Lung (tissue), 12 donors: Measurements from ENCODE around the gene PLB1. TPM values are rescaled to one million over a fixed set of nuclear protein-coding genes. Genes with fewer than 3 reads are reported as not detected.
A peak's percentile ranks its signal among the peaks of the same experiment; 100 is the strongest.

ENCODE experiments used
- ATAC-seq: fragments of 200-7000 bp; cut with Tn5 transposase; one replicate; pipeline ENCODE4 v1.9.1; 2020; ENCODE audit warnings: moderate number of reproducible peaks; ENCODE audit not compliant: insufficient read depth, low FRiP score
- DNase-seq, 3 donors: peaks; one replicate each; pipeline ENCODE4 v3.0.0-alpha.2; 2013 to 2017
- H3K27ac ChIP-seq, 2 donors: one replicate each; pipeline ENCODE4 v1.5.1; 2013; ENCODE audit warnings: mild to moderate bottlenecking in 2 of 2, moderate library complexity in 2 of 2, control low read depth in 1 of 2, inconsistent platforms in 1 of 2, low read depth in 1 of 2, low read length in 1 of 2
- H3K27me3 ChIP-seq, 3 donors: one replicate each; pipeline ENCODE4 v1.5.1; 2013; ENCODE audit warnings: low read length in 2 of 3; ENCODE audit not compliant: control insufficient read depth in 3 of 3, insufficient read depth in 3 of 3
- H3K36me3 ChIP-seq, 4 donors: one replicate each; pipeline ENCODE4 v1.5.1; 2013; ENCODE audit warnings: low read length in 4 of 4, mild to moderate bottlenecking in 1 of 4, moderate library complexity in 1 of 4; ENCODE audit not compliant: control insufficient read depth in 4 of 4, insufficient read depth in 4 of 4
- H3K4me1 ChIP-seq, 5 donors: one replicate each; pipeline ENCODE4 v1.5.1; 2013; ENCODE audit warnings: low read length in 5 of 5, mild to moderate bottlenecking in 2 of 5, moderate library complexity in 1 of 5; ENCODE audit not compliant: control insufficient read depth in 5 of 5, insufficient read depth in 5 of 5
- H3K4me3 ChIP-seq: one replicate; pipeline ENCODE4 v1.5.1; 2013; ENCODE audit warnings: mild to moderate bottlenecking, control low read depth, moderate library complexity
- H3K9ac ChIP-seq, 2 donors: one replicate each; pipeline ENCODE4 v1.5.1; 2013; ENCODE audit warnings: low read length in 2 of 2, control low read depth in 1 of 2; ENCODE audit not compliant: insufficient read depth in 1 of 2
- H3K9me3 ChIP-seq, 4 donors: one replicate each; pipeline ENCODE4 v1.5.1; 2013; ENCODE audit warnings: low read length in 3 of 4, mild to moderate bottlenecking in 1 of 4, moderate library complexity in 1 of 4; ENCODE audit not compliant: control insufficient read depth in 4 of 4, insufficient read depth in 3 of 4
- CTCF ChIP-seq: IDR thresholded peaks from 2 replicates; pipeline ENCODE4 v1.5.1; 2012; ENCODE audit warnings: mild to moderate bottlenecking; ENCODE audit errors: control extremely low read depth, extremely low read depth
- WGBS, 2 donors: extraction: QIAGEN DNeasy Blood & Tissue Kit; methylation state at CpG; one replicate each; pipeline ENCODE4 v1.1.7; 2013; 5-methylcytosine and 5-hydroxymethylcytosine counted together
- polyA plus RNA-seq, 2 donors: library from polyadenylated mRNA; stranded (reverse); fragments of 200-250 nt; gene quantifications; one replicate each; pipeline ENCODE4 v1.2.1, GENCODE V29; 2013
- total RNA-seq, 2 donors: library from RNA; depleted of rRNA in 1 of 2; stranded (reverse); fragments of >200 nt in 1 of 2; gene quantifications; one replicate each; pipeline ENCODE4 v1.2.1, GENCODE V29; 2014 to 2021
- donor health status: control.
- donor health status: control.
- donor health status: Bipolar disorder and iron deficiency.
- donor health status: healthy.
- donor health status: DM: yes; HTN: yes; CAD: no.

Gene PLB1
- total and polyA plus RNA-seq, 4 donors, result 1.0 to 10.3 (median 6.7) TPM

- Histone ChIP-seq H3K9me3 (no peaks in the 10 kb centered on the region), H3K4me3 (no peak overlapping the region), H3K4me1 (peaks cover 0 to 11% (median 6%) of the 10 kb centered on the region in 5 donors), H3K9ac (peak overlapping the region in 1 of 2 donors; percentile 44), H3K27ac (no peak overlapping the region), H3K27me3 (no peaks in the 10 kb centered on the region), H3K36me3 (no peaks in the 10 kb centered on the region)
- ATAC-seq (no peak), DNase-seq (no peak)
- TF ChIP-seq CTCF, result no peak
- WGBS, 2 donors, result 86 to 88% methylated on average over 2 of the region's 2 CpGs
Observed at GRCh38 chr2:28653892-28654662, 158.2 kb downstream of the PLB1 start.

- Histone ChIP-seq H3K27me3 (no peaks in the 10 kb centered on the region), H3K9me3 (no peaks in the 10 kb centered on the region), H3K4me1 (peaks cover 0 to 11% (median 3%) of the 10 kb centered on the region in 5 donors), H3K4me3 (no peak overlapping the region), H3K27ac (no peak overlapping the region), H3K9ac (peak overlapping the region in 1 of 2 donors; percentile 44), H3K36me3 (no peaks in the 10 kb centered on the region)
- no peak for TF ChIP-seq CTCF
- WGBS, 2 donors, result 56 to 71% methylated on average over 8 of the region's 8 CpGs
- DNase-seq (no peak), ATAC-seq (no peak)
Observed at GRCh38 chr2:28654663-28655320, 158.9 kb downstream of the PLB1 start.

- Histone ChIP-seq H3K27ac (no peak overlapping the region), H3K4me1 (peaks cover 0 to 20% (median 9%) of the 10 kb centered on the region in 5 donors), H3K9me3 (no peaks in the 10 kb centered on the region), H3K9ac (no peak overlapping the region), H3K4me3 (no peak overlapping the region), H3K36me3 (no peaks in the 10 kb centered on the region), H3K27me3 (no peaks in the 10 kb centered on the region)
- no peak for TF ChIP-seq CTCF
- ATAC-seq (no peak), DNase-seq (no peak)
- WGBS, 2 donors, result 85 to 92% methylated on average over 5 of the region's 5 CpGs
Observed at GRCh38 chr2:28656937-28657615, 161.2 kb downstream of the PLB1 start.
